Fibroblast of lung (primary cell): ENCODE results near the gene PCMT1. TPM values are rescaled to one million over a fixed set of nuclear protein-coding genes. Genes with fewer than 3 reads are reported as not detected.

Experiments
- DNase-seq, 2 donors: peaks; one replicate each; pipeline versions ENCODE4 v3.0.0 to v3.0.0-alpha.2; 2010; ENCODE audit warnings: low read depth in 2 of 2
- H2AFZ ChIP-seq: 2 replicates; pipeline ENCODE4 v1.5.1; 2012; ENCODE audit warnings: low read length, control low read depth, inconsistent platforms
- H3K27ac ChIP-seq: 2 replicates; pipeline ENCODE4 v1.5.1; 2011; ENCODE audit warnings: low read length, control low read depth; ENCODE audit not compliant: insufficient read depth
- H3K27me3 ChIP-seq: 2 replicates; pipeline ENCODE4 v1.5.1; 2011; ENCODE audit warnings: mild to moderate bottlenecking, low read length; ENCODE audit not compliant: control insufficient read depth, insufficient read depth
- H3K36me3 ChIP-seq: 2 replicates; pipeline ENCODE4 v1.5.1; 2011; ENCODE audit warnings: low read length; ENCODE audit not compliant: control insufficient read depth, insufficient read depth
- H3K4me1 ChIP-seq: 2 replicates; pipeline ENCODE4 v1.5.1; 2011; ENCODE audit warnings: low read length; ENCODE audit not compliant: control insufficient read depth, insufficient read depth; ENCODE audit errors: extremely low read depth
- H3K4me2 ChIP-seq: 2 replicates; pipeline ENCODE4 v1.5.1; 2011; ENCODE audit warnings: low read length, control low read depth; ENCODE audit not compliant: insufficient read depth; ENCODE audit errors: extremely low read depth
- H3K4me3 ChIP-seq, 4 experiments: fragments of 200-600 bp in 1 of 4; sonication (generic) in 1 of 4; replicated peaks in 1 of 4; 2 replicates each; pipeline ENCODE4 v1.5.1; 2011 to 2016; ENCODE audit warnings: low read length in 4 of 4, low read depth in 3 of 4, mild to moderate bottlenecking in 3 of 4, control low read depth in 2 of 4, inconsistent platforms in 1 of 4, mixed read lengths in 1 of 4; ENCODE audit not compliant: insufficient read depth in 1 of 4; ENCODE audit errors: control extremely low read depth in 1 of 4
- H3K79me2 ChIP-seq: 2 replicates; pipeline ENCODE4 v1.5.1; 2012; ENCODE audit warnings: mild to moderate bottlenecking, low read length, inconsistent platforms; ENCODE audit not compliant: control insufficient read depth, insufficient read depth
- H3K9ac ChIP-seq: 2 replicates; pipeline ENCODE4 v1.5.1; 2011; ENCODE audit warnings: mild to moderate bottlenecking, low read length, control low read depth; ENCODE audit not compliant: insufficient read depth
- H3K9me3 ChIP-seq: 2 replicates; pipeline ENCODE4 v1.5.1; 2012; ENCODE audit warnings: low read depth, low read length; ENCODE audit not compliant: control insufficient read depth, insufficient read depth
- H4K20me1 ChIP-seq: 2 replicates; pipeline ENCODE4 v1.5.1; 2011; ENCODE audit warnings: low read length; ENCODE audit not compliant: control insufficient read depth, insufficient read depth; ENCODE audit errors: extremely low read depth
- EZH2 ChIP-seq: IDR thresholded peaks from 2 replicates; pipeline ENCODE4 v1.5.1; 2012; ENCODE audit warnings: low read length, control low read depth, mild to moderate bottlenecking; ENCODE audit errors: missing control alignments
- polyA plus RNA-seq, 2 donors: library from polyadenylated mRNA; depleted of rRNA in 1 of 2; stranded (reverse) in 1 of 2; unstranded in 1 of 2; fragments of >200 nt; gene quantifications; 2 replicates each; pipeline ENCODE4 v1.2.1, GENCODE V29; 2011 to 2012; ENCODE audit warnings: missing spikeins in 1 of 2
- total RNA-seq: library from RNA; depleted of rRNA; stranded (reverse); fragments of >200 nt; gene quantifications from 2 replicates; pipeline ENCODE4 v1.2.1, GENCODE V29; 2014
- TF ChIP-seq, protein P1 (sequence below), 2 donors: IDR thresholded peaks in 1 of 2; conservative IDR thresholded peaks in 1 of 2; 1 replicate in 1 of 2; 2 replicates in 1 of 2; pipeline ENCODE4 v1.5.1; 2011 to 2012; ENCODE audit warnings: low read length in 2 of 2, control low read depth in 1 of 2, inconsistent platforms in 1 of 2, low read depth in 1 of 2, mild to moderate bottlenecking in 1 of 2

The PCMT1 gene
- total and polyA plus RNA-seq, 2 donors (not counting 1 experiment from before 2014, with no cell fraction given), result 81.3 to 172 TPM

DNA sequence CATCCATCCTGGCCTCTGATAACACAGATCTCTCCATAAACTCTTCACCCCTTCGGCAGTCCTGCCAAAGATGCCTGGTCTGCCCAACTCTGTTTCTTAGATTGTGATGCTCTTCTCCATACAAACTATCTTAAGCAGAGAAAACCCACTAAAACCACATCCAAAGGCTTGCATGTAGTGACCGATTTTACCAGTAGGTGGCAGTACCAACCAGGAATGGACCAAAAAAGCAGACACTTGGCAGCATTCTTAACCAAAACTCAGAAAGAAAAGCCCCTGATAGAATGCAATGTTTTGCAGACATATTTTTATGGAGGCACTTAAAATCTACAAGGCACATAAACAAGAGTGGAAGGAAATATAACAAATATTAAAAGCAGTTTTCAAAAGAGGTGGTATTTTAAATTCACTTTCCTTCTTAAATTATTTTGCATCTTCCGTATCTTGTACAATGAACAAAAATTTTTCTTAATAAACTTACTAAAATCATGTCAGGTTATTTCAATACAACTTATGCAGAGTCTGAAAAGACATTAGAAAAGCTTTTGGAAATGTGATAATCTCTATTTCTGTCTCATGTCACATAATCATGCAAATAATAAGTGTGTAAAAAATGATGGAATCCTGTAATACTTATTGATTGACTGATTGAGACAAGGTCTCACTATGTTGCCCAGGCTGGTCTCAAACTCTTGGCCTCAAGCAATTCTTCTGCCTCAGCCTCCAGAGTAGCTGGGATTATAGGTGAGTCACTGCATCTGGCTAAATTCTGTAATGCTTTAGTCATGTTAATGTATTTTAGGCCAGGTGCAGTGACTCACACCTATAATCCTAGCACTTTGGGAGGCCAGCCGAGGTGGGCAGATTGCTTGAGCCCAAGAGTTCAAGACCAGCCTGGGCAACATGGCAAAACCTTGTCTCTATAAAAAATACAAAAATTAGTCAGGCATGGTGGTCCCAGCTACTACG lies 85.3 kb downstream of the PCMT1 start:
- no peak overlapping the region for H3K4me2 ChIP-seq
- no peaks in the 10 kb centered on the region for H3K9me3 ChIP-seq
- no peak overlapping the region for H3K4me3 ChIP-seq
- peaks cover 6% of the 10 kb centered on the region for H3K4me1 ChIP-seq
- peak; percentile 64 to 81 for DNase-seq
- H2AFZ ChIP-seq, result no peak overlapping the region
- no peak overlapping the region for H3K27ac ChIP-seq
- H3K79me2 ChIP-seq, result no peaks in the 10 kb centered on the region
- H3K9ac ChIP-seq, result no peak overlapping the region
- no peaks in the 10 kb centered on the region for H4K20me1 ChIP-seq
- no peaks in the 10 kb centered on the region for H3K27me3 ChIP-seq
- H3K36me3 ChIP-seq, result peaks cover 3% of the 10 kb centered on the region
- TF ChIP-seq, protein P1, sequence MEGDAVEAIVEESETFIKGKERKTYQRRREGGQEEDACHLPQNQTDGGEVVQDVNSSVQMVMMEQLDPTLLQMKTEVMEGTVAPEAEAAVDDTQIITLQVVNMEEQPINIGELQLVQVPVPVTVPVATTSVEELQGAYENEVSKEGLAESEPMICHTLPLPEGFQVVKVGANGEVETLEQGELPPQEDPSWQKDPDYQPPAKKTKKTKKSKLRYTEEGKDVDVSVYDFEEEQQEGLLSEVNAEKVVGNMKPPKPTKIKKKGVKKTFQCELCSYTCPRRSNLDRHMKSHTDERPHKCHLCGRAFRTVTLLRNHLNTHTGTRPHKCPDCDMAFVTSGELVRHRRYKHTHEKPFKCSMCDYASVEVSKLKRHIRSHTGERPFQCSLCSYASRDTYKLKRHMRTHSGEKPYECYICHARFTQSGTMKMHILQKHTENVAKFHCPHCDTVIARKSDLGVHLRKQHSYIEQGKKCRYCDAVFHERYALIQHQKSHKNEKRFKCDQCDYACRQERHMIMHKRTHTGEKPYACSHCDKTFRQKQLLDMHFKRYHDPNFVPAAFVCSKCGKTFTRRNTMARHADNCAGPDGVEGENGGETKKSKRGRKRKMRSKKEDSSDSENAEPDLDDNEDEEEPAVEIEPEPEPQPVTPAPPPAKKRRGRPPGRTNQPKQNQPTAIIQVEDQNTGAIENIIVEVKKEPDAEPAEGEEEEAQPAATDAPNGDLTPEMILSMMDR (conservative IDR thresholded peaks at IDR 0.05 in 1 of 2, IDR thresholded peaks at IDR 0.05 in 1 of 2; ENCODE audit: low read depth in 1 of 2, low read length in 2 of 2), result peak; percentile 87 to 96
- no peak for TF ChIP-seq EZH2

DNA sequence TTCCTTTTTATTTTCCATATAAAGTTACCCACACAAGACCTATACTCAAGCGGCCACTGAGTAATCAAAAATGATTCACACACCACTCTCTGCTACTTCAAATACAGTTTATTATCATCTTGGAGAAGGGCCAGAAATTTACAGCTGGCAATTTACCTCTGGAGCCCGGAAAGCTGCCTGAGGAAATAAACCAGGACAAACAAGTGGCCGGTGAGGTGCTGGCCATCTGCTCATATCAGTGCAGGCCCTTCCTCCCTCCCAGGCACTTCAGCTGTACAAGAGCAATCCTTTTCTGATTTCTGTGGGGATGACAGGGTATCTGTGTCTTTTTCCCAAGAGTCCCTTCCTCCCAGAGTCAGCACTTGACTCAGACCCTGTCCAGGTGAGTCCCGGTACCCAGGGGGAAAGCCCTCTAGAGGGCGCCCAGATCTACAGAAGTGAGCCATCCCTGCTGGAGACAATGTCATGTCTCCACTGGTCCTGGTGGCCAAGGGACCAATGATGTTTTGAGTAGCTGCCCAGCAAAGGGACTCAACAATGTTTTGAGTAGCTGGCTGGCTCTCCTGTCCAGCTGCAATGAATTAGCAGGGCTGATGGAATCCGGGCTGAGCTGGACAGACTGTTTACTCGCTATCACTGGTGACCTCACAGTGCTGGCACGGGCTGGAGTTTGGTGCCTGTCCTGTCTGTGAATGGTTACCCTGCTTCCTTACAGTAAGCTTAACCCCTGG lies 91.0 kb downstream of the PCMT1 start:
- H3K9ac ChIP-seq, result no peak overlapping the region
- DNase-seq, result peak; percentile 81 to 84
- H4K20me1 ChIP-seq, result no peaks in the 10 kb centered on the region
- H3K27me3 ChIP-seq, result no peaks in the 10 kb centered on the region
- no peak overlapping the region for H3K4me3 ChIP-seq
- TF ChIP-seq, protein P1 (conservative IDR thresholded peaks at IDR 0.05 in 1 of 2, IDR thresholded peaks at IDR 0.05 in 1 of 2; ENCODE audit: low read depth in 1 of 2, low read length in 2 of 2), result peak; percentile 40 to 57
- no peak for TF ChIP-seq EZH2
- H3K36me3 ChIP-seq, result peaks cover 5% of the 10 kb centered on the region
- H3K27ac ChIP-seq, result peak overlapping the region; percentile 70
- H3K9me3 ChIP-seq, result no peaks in the 10 kb centered on the region
- peaks cover 1% of the 10 kb centered on the region for H3K79me2 ChIP-seq
- H2AFZ ChIP-seq, result no peak overlapping the region
- H3K4me1 ChIP-seq, result peaks cover 18% of the 10 kb centered on the region
- peak overlapping the region; percentile 36 for H3K4me2 ChIP-seq

DNA sequence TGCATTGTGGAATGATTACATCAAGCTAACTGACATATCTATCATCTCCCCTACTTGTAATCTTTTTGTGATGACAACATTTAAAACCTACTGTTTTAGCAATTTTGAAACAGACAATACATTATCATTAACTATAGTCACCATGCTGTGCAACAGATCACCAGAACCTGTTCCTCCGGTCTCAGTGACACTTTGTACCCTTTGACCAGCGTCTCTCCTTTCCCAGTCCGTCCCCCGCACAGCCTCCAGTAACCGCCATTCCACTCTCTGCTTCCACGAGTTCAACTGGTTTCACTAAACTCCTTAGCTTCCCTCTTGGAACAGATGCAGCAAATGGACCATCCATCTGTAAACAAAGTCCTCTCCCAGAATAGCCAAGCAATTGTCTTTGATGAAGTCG lies 92.8 kb downstream of the PCMT1 start:
- TF ChIP-seq, protein P1 (conservative IDR thresholded peaks at IDR 0.05 in 1 of 2, IDR thresholded peaks at IDR 0.05 in 1 of 2; ENCODE audit: low read depth in 1 of 2, low read length in 2 of 2), result no peak
- TF ChIP-seq EZH2, result no peak
- H3K9me3 ChIP-seq, result no peaks in the 10 kb centered on the region
- no peak overlapping the region for H3K9ac ChIP-seq
- peaks cover 1% of the 10 kb centered on the region for H3K79me2 ChIP-seq
- H3K4me1 ChIP-seq, result peaks cover 29% of the 10 kb centered on the region
- H3K36me3 ChIP-seq, result peaks cover 2% of the 10 kb centered on the region
- H3K4me2 ChIP-seq, result no peak overlapping the region
- H3K4me3 ChIP-seq, result no peak overlapping the region
- no peak overlapping the region for H3K27ac ChIP-seq
- no peak for DNase-seq
- H4K20me1 ChIP-seq, result no peaks in the 10 kb centered on the region
- H3K27me3 ChIP-seq, result no peaks in the 10 kb centered on the region
- H2AFZ ChIP-seq, result no peak overlapping the region
